Breast epithelium (tissue), 4 donors: ENCODE results near the gene NKX2-2. TPM values are rescaled to one million over a fixed set of nuclear protein-coding genes. Genes with fewer than 3 reads are reported as not detected.

Source experiments
- DNase-seq, 2 donors: peaks; one replicate each; pipeline ENCODE4 v3.0.0-alpha.2; 2019; ENCODE audit warnings: low spot score in 2 of 2
- H3K27ac ChIP-seq, 2 donors: fragments of 200-600 bp; sonication (generic) in 1 of 2; one replicate each; pipeline ENCODE4 v1.5.1; 2016 to 2019; ENCODE audit warnings: mild to moderate bottlenecking in 1 of 2
- H3K27me3 ChIP-seq, 2 donors: fragments of 200-600 bp; sonication (generic) in 1 of 2; one replicate each; pipeline versions ENCODE4 v1.5.1 to v1.6.0; 2017 to 2019; ENCODE audit warnings: control low read depth in 1 of 2, mild to moderate bottlenecking in 1 of 2
- H3K36me3 ChIP-seq: fragments of 200-600 bp; one replicate; pipeline ENCODE4 v1.5.1; 2019
- H3K4me1 ChIP-seq, 2 donors: fragments of 200-600 bp; sonication (generic); one replicate each; pipeline ENCODE4 v1.5.1; 2016 to 2019; ENCODE audit warnings: control low read depth in 1 of 2
- H3K4me3 ChIP-seq, 3 donors: fragments of 200-600 bp; sonication (generic); 1 replicate in 2 of 3; 2 replicates in 1 of 3; pipeline ENCODE4 v1.5.1; 2016 to 2019; ENCODE audit warnings: mild to moderate bottlenecking in 3 of 3, moderate library complexity in 2 of 3
- H3K9me3 ChIP-seq, 2 donors: fragments of 200-600 bp; sonication (generic) in 1 of 2; one replicate each; pipeline ENCODE4 v1.5.1; 2016 to 2019; ENCODE audit warnings: control low read depth in 1 of 2
- CTCF ChIP-seq, 3 donors: fragments of 450-650 bp; IDR thresholded peaks; one replicate each; pipeline ENCODE4 v1.5.1; 2016 to 2017; ENCODE audit warnings: antibody characterized with exemption in 3 of 3, mild to moderate bottlenecking in 3 of 3, moderate library complexity in 3 of 3
- POLR2A ChIP-seq: fragments of 450-650 bp; IDR thresholded peaks from one replicate; pipeline ENCODE4 v1.6.1; 2016; ENCODE audit warnings: antibody characterized with exemption, mild to moderate bottlenecking, moderate library complexity
- POLR2AphosphoS5 ChIP-seq, 3 donors: sonication (generic); formaldehyde crosslinking; IDR thresholded peaks; one replicate each; pipeline ENCODE4 v1.6.1; 2017; ENCODE audit warnings: antibody characterized with exemption in 3 of 3
- intact Hi-C: fragments of 100-400 bp; cut with DNase I; formaldehyde crosslinking; loops from one replicate; pipeline ENCODE4 v1.15.1; 2023; ENCODE audit warnings: low total_unique reads
- total RNA-seq, 3 donors: library from RNA; depleted of rRNA; stranded (reverse); fragments of >200 nt; gene quantifications; one replicate each; pipeline ENCODE4 v1.1.0, GENCODE V29; 2016

Gene NKX2-2
- total RNA-seq, 3 donors from 2014 or later, result not detected

GRCh38 chr20:21511850-21512633 lies 1.8 kb downstream of the NKX2-2 start:
- Histone ChIP-seq H3K4me1 (peaks cover 0 to 15% of the 10 kb centered on the region in 2 donors), H3K4me3 (peak overlapping the region; percentile 7 to 55 (median 30)), H3K27ac (no peak overlapping the region), H3K36me3 (no peaks in the 10 kb centered on the region), H3K9me3 (no peaks in the 10 kb centered on the region), H3K27me3 (peaks cover 8 to 100% of the 10 kb centered on the region in 2 donors)
- intact Hi-C loops, result no loop called here
- no peak for TF ChIP-seq POLR2AphosphoS5 (IDR thresholded peaks at IDR 0.05)
- TF ChIP-seq CTCF (IDR thresholded peaks at IDR 0.05), result no peak
- no peak for TF ChIP-seq POLR2A
- no peak for DNase-seq

- DNase-seq, result no peak
- Histone ChIP-seq H3K9me3 (no peaks in the 10 kb centered on the region), H3K36me3 (no peaks in the 10 kb centered on the region), H3K4me3 (peak overlapping the region in 1 of 3 donors; percentile 55), H3K27ac (no peak overlapping the region), H3K27me3 (peaks cover 8 to 100% of the 10 kb centered on the region in 2 donors), H3K4me1 (peaks cover 0 to 15% of the 10 kb centered on the region in 2 donors)
- TF ChIP-seq POLR2AphosphoS5 (IDR thresholded peaks at IDR 0.05), result no peak
- intact Hi-C loops, result no loop called here
Observed at GRCh38 chr20:21511485-21511849, 2.4 kb downstream of the NKX2-2 start.

GRCh38 chr20:21510414-21511384 lies 3.2 kb downstream of the NKX2-2 start:
- TF ChIP-seq POLR2A, result no peak
- TF ChIP-seq POLR2AphosphoS5 (IDR thresholded peaks at IDR 0.05), result no peak
- TF ChIP-seq CTCF (IDR thresholded peaks at IDR 0.05), result no peak
- H3K4me3 ChIP-seq, result peak overlapping the region; percentile 36 to 61 (median 38)
- no peak for DNase-seq
- intact Hi-C loops, result no loop called here
- no peaks in the 10 kb centered on the region for H3K9me3 ChIP-seq
- H3K36me3 ChIP-seq, result no peaks in the 10 kb centered on the region
- H3K27me3 ChIP-seq, result peaks cover 10 to 100% of the 10 kb centered on the region in 2 donors
- H3K27ac ChIP-seq, result no peak overlapping the region
- peaks cover 4 to 20% of the 10 kb centered on the region in 2 donors for H3K4me1 ChIP-seq

GRCh38 chr20:21509597-21510371 lies 4.1 kb downstream of the NKX2-2 start:
- H3K36me3 ChIP-seq, result no peaks in the 10 kb centered on the region
- peak overlapping the region; percentile 36 to 61 (median 38) for H3K4me3 ChIP-seq
- intact Hi-C loops, result no loop called here
- peaks cover 6 to 25% of the 10 kb centered on the region in 2 donors for H3K4me1 ChIP-seq
- H3K27me3 ChIP-seq, result peaks cover 12 to 100% of the 10 kb centered on the region in 2 donors
- no peak overlapping the region for H3K27ac ChIP-seq
- TF ChIP-seq POLR2AphosphoS5 (IDR thresholded peaks at IDR 0.05) (no peak), POLR2A (no peak), CTCF (IDR thresholded peaks at IDR 0.05) (no peak)
- H3K9me3 ChIP-seq, result no peaks in the 10 kb centered on the region
- no peak for DNase-seq

GRCh38 chr20:21509079-21509596 lies 4.7 kb downstream of the NKX2-2 start:
- TF ChIP-seq CTCF (IDR thresholded peaks at IDR 0.05) (no peak), POLR2A (no peak), POLR2AphosphoS5 (IDR thresholded peaks at IDR 0.05) (no peak)
- intact Hi-C loops, result no loop called here
- DNase-seq, result no peak
- H3K36me3 ChIP-seq, result no peaks in the 10 kb centered on the region
- peaks cover 6 to 21% of the 10 kb centered on the region in 2 donors for H3K4me1 ChIP-seq
- no peak overlapping the region for H3K27ac ChIP-seq
- peaks cover 12 to 100% of the 10 kb centered on the region in 2 donors for H3K27me3 ChIP-seq
- H3K9me3 ChIP-seq, result no peaks in the 10 kb centered on the region
- no peak overlapping the region for H3K4me3 ChIP-seq
